MM.1S (cell line): ENCODE measurements around the gene DLGAP1.

Experiments used
- EZH2phosphoT487 ChIP-seq: fragments of 300-600 bp; sonication (generic); IDR thresholded peaks from 2 replicates; pipeline ENCODE4 v1.6.1; 2018; ENCODE audit warnings: antibody characterized with exemption, low read length
- TF ChIP-seq, protein P1 (sequence below): fragments of 300-600 bp; sonication (generic); IDR thresholded peaks from 2 replicates; pipeline ENCODE4 v1.5.1; 2016; ENCODE audit warnings: antibody characterized with exemption, low read length, mixed read lengths

DNA sequence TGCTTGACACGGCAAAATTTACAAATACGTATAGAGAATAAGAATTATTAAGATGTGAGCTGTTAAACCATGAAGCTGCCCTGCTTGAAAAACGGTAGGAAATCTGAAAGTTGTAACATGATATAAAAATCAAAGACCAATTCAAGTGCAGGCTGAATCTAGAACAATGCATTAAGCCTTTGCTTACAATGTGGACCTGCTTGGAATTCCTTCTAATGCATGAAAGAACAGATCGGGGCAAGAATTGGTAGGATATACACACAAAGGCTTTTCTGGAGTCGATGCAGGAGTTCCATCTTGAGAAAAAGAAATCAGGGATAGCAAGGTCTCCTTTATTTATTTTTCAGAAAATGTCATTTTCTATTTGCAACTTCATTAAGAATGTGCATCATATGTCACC is 136.8 kb downstream of the DLGAP1 start:
- TF ChIP-seq EZH2phosphoT487, result no peak
- TF ChIP-seq, protein P1, sequence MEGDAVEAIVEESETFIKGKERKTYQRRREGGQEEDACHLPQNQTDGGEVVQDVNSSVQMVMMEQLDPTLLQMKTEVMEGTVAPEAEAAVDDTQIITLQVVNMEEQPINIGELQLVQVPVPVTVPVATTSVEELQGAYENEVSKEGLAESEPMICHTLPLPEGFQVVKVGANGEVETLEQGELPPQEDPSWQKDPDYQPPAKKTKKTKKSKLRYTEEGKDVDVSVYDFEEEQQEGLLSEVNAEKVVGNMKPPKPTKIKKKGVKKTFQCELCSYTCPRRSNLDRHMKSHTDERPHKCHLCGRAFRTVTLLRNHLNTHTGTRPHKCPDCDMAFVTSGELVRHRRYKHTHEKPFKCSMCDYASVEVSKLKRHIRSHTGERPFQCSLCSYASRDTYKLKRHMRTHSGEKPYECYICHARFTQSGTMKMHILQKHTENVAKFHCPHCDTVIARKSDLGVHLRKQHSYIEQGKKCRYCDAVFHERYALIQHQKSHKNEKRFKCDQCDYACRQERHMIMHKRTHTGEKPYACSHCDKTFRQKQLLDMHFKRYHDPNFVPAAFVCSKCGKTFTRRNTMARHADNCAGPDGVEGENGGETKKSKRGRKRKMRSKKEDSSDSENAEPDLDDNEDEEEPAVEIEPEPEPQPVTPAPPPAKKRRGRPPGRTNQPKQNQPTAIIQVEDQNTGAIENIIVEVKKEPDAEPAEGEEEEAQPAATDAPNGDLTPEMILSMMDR, result no peak
